ENCODE data around the gene ZFP3. TPM values are rescaled to one million over a fixed set of nuclear protein-coding genes. Genes with fewer than 3 reads are reported as not detected.
"Not testable (repeated sequence)": the region's sequence is repeated elsewhere in the genome, so short reads cannot be mapped to it uniquely, and the experiment has no call there.

The ZFP3 gene
- total RNA-seq, 1 donor from 2014 or later = 0.12 TPM

- Mint-ChIP-seq H3K9me3 (no peaks in the 10 kb centered on the region), H3K4me1 (peaks cover 4% of the 10 kb centered on the region), H3K36me3 (ENCODE audit: low read depth) (no peaks in the 10 kb centered on the region), H3K27me3 (ENCODE audit: low read depth) (peaks cover 3% of the 10 kb centered on the region), H3K4me3 (no peak overlapping the region), H3K27ac (ENCODE audit: unreplicated experiment) (no peak overlapping the region)
- no peak for DNase-seq (ENCODE audit: low read depth, low spot score)
- no peak for TF ChIP-seq CTCF (conservative IDR thresholded peaks at IDR 0.05)
Observed at GRCh38 chr17:5126719-5127488, 48.6 kb downstream of the ZFP3 start.

GRCh38 chr17:5127910-5128309, 49.6 kb downstream of the ZFP3 start:
- no peak overlapping the region for H3K27ac Mint-ChIP-seq (ENCODE audit: unreplicated experiment)
- no peak for DNase-seq (ENCODE audit: low read depth, low spot score)
- H3K27me3 Mint-ChIP-seq (ENCODE audit: low read depth) = peaks cover 3% of the 10 kb centered on the region
- no peaks in the 10 kb centered on the region for H3K4me1 Mint-ChIP-seq
- H3K9me3 Mint-ChIP-seq = no peaks in the 10 kb centered on the region
- no peak overlapping the region for H3K4me3 Mint-ChIP-seq
- H3K36me3 Mint-ChIP-seq (ENCODE audit: low read depth) = no peaks in the 10 kb centered on the region
- TF ChIP-seq CTCF (conservative IDR thresholded peaks at IDR 0.05) = no peak

GRCh38 chr17:5128387-5128786, 50.1 kb downstream of the ZFP3 start:
- H3K4me1 Mint-ChIP-seq; H3K36me3 Mint-ChIP-seq (ENCODE audit: low read depth); H3K9me3 Mint-ChIP-seq; H3K27me3 Mint-ChIP-seq (ENCODE audit: low read depth); H3K4me3 Mint-ChIP-seq; DNase-seq (ENCODE audit: low read depth, low spot score): not testable (repeated sequence)
- peak overlapping the region; percentile 12 for H3K27ac Mint-ChIP-seq (ENCODE audit: unreplicated experiment)

GRCh38 chr17:5128905-5129535, 50.8 kb downstream of the ZFP3 start:
- Mint-ChIP-seq H3K27ac (ENCODE audit: unreplicated experiment) (no peak overlapping the region), H3K4me1 (no peaks in the 10 kb centered on the region), H3K27me3 (ENCODE audit: low read depth) (peaks cover 3% of the 10 kb centered on the region), H3K4me3 (no peak overlapping the region), H3K9me3 (no peaks in the 10 kb centered on the region), H3K36me3 (ENCODE audit: low read depth) (no peaks in the 10 kb centered on the region)
- no peak for TF ChIP-seq CTCF (conservative IDR thresholded peaks at IDR 0.05)
- DNase-seq (ENCODE audit: low read depth, low spot score) = no peak

GRCh38 chr17:5129770-5130169, 51.5 kb downstream of the ZFP3 start:
- not testable (repeated sequence) for H3K9me3 Mint-ChIP-seq; H3K27me3 Mint-ChIP-seq (ENCODE audit: low read depth); DNase-seq (ENCODE audit: low read depth, low spot score); H3K4me3 Mint-ChIP-seq; H3K27ac Mint-ChIP-seq (ENCODE audit: unreplicated experiment); H3K4me1 Mint-ChIP-seq; H3K36me3 Mint-ChIP-seq (ENCODE audit: low read depth)

GRCh38 chr17:5130261-5130660, 52.0 kb downstream of the ZFP3 start:
- H3K4me1 Mint-ChIP-seq; DNase-seq (ENCODE audit: low read depth, low spot score); H3K36me3 Mint-ChIP-seq (ENCODE audit: low read depth); H3K4me3 Mint-ChIP-seq; H3K9me3 Mint-ChIP-seq; H3K27ac Mint-ChIP-seq (ENCODE audit: unreplicated experiment); H3K27me3 Mint-ChIP-seq (ENCODE audit: low read depth): not testable (repeated sequence)

- not testable (repeated sequence) for H3K36me3 Mint-ChIP-seq (ENCODE audit: low read depth); H3K4me1 Mint-ChIP-seq; H3K4me3 Mint-ChIP-seq; H3K9me3 Mint-ChIP-seq; DNase-seq (ENCODE audit: low read depth, low spot score); H3K27me3 Mint-ChIP-seq (ENCODE audit: low read depth); H3K27ac Mint-ChIP-seq (ENCODE audit: unreplicated experiment)
Observed at GRCh38 chr17:5130687-5131086, 52.4 kb downstream of the ZFP3 start.

Data from neural crest cell (in vitro differentiated cells).